Activated CD4-positive, alpha-beta T cell treated with anti-CD3 and anti-CD28 coated beads, Interleukin-2, amount 10 ng/mL, durations not matched to agents 24 days and 14 days (primary cell): ENCODE data around the gene PRKCB. TPM values are rescaled to one million over a fixed set of nuclear protein-coding genes. Genes with fewer than 3 reads are reported as not detected.
"Not testable (repeated sequence)": the region's sequence is repeated elsewhere in the genome, so short reads cannot be mapped to it uniquely, and the experiment has no call there.

Experiments used
- DNase-seq: peaks from one replicate; pipeline ENCODE4 v3.0.0; 2022
- H3K27ac Mint-ChIP-seq: one replicate; pipeline ENCODE4 v1.8.0; 2022; ENCODE audit warnings: mild to moderate bottlenecking, mixed read lengths
- H3K27me3 Mint-ChIP-seq: one replicate; pipeline ENCODE4 v1.8.0; 2022; ENCODE audit warnings: mixed read lengths
- H3K36me3 Mint-ChIP-seq: one replicate; pipeline ENCODE4 v1.8.0; 2022; ENCODE audit warnings: low read depth, mild to moderate bottlenecking, mixed read lengths
- H3K4me1 Mint-ChIP-seq: one replicate; pipeline ENCODE4 v1.8.0; 2021; ENCODE audit warnings: mixed read lengths
- H3K4me3 Mint-ChIP-seq: one replicate; pipeline ENCODE4 v1.8.0; 2022; ENCODE audit warnings: mild to moderate bottlenecking, moderate library complexity, mixed read lengths
- H3K9me3 Mint-ChIP-seq: one replicate; pipeline ENCODE4 v1.8.0; 2021; ENCODE audit warnings: mixed read lengths
- intact Hi-C: fragments of 100-400 bp; cut with micrococcal nuclease; formaldehyde crosslinking; loops from one replicate; pipeline ENCODE4 v1.15.1; 2023
- total RNA-seq: library from RNA; stranded (reverse); gene quantifications from 2 replicates; pipeline ENCODE4 v1.2.3, GENCODE V29; 2022

Gene PRKCB
- total RNA-seq, 1 donor from 2014 or later = 84.2 TPM

DNA sequence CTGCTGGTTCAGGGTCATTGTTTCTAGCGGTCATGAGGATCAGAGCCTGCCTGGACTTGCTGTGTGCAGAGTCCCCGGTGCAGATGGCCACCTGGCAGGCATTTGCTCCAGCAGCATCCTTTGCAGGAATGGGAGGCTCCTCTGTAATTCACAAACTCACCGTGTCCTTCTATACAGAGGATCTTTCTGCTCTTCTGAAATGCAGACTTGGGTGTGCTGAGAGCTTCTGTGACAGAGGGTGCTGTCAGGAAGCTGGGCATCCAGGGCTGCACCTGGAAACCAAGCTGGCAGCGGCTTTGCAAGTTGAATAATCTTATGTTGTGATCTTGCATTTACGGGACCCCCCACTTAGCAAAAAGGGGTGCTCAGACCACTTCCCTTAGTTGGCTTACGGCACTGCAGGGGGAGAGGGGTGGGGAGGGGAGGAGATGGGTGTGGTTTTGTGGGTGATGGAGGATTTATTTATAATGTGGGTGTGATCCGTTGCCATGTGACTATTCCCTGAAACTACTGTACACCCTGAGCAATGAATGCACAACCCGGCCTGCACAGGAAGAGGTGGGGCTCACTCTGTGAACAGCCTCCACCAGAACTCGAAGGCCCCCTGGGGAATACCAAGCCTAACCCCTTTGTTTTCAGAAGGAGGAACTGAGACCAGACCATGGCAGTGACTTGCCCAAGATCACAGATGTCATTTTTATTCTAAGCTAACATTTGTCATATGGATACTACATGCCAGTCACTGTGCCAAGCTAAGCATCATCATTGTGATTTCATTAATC lies 178.3 kb downstream of the PRKCB start:
- Mint-ChIP-seq H3K27me3 (no peaks in the 10 kb centered on the region), H3K4me3 (peak overlapping the region; percentile 70), H3K4me1 (peaks cover 47% of the 10 kb centered on the region), H3K9me3 (no peaks in the 10 kb centered on the region), H3K27ac (peak overlapping the region; percentile 84), H3K36me3 (peaks cover 2% of the 10 kb centered on the region)
- DNase-seq = peak; percentile 88
- intact Hi-C loops = loop anchor here (5.0 kb wide), 1 partner anchor 147 kb away; no protein-coding TSS in a partner anchor

DNA sequence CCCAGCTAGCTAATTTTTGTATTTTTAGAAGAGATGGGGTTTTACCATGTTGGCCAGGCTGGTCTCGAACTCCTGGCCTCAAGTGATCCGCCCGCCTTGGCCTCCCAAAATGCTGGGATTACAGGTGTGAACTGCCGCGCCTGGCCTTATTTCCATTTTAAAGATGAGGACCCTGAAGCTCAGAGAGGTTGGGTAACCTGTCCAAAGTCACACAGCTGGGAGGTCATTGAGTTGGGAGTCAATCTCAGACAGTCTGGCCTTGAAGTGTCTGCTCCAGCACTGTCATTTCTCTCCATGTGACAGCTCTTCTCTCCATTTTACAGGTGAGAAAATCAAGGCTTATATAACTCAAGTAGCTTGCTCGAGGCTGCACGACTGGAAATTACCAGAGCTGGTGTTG lies 179.2 kb downstream of the PRKCB start:
- not testable (repeated sequence) for H3K4me3 Mint-ChIP-seq, H3K36me3 Mint-ChIP-seq, H3K27me3 Mint-ChIP-seq, H3K9me3 Mint-ChIP-seq, DNase-seq
- intact Hi-C loops = loop anchor here (5.0 kb wide), 1 partner anchor 148 kb away; no protein-coding TSS in a partner anchor
- Mint-ChIP-seq H3K27ac (peak overlapping the region; percentile 49), H3K4me1 (peaks cover 47% of the 10 kb centered on the region)

DNA sequence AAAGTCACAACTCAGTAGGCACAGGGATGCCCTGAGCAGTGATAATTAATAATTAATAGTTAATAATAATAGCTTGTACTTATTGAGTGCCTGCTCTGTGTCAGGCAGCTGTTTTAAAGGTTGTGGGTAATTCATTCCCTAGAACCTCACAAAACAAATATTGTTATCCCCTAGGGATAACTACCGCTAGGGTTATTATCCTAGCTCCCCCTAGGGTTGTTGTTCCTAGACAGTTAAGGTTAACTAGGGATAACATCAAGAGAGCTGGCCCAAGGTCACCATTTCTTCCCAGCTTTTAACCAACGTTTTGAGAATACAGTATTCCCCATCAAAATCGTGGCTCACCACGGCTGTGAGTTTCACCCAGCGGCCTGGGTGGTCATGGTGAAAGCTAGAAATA lies 180.1 kb downstream of the PRKCB start:
- intact Hi-C loops = no loop called here
- Mint-ChIP-seq H3K27me3 (no peaks in the 10 kb centered on the region), H3K9me3 (no peaks in the 10 kb centered on the region), H3K27ac (no peak overlapping the region), H3K4me3 (no peak overlapping the region), H3K36me3 (peaks cover 2% of the 10 kb centered on the region), H3K4me1 (peaks cover 43% of the 10 kb centered on the region)
- DNase-seq = no peak

- Mint-ChIP-seq H3K4me3 (no peak overlapping the region), H3K36me3 (peaks cover 5% of the 10 kb centered on the region), H3K27me3 (no peaks in the 10 kb centered on the region), H3K4me1 (peaks cover 28% of the 10 kb centered on the region), H3K27ac (no peak overlapping the region), H3K9me3 (no peaks in the 10 kb centered on the region)
- no peak for DNase-seq
- intact Hi-C loops = no loop called here
These were observed 182.7 kb downstream of the PRKCB start for GRCh38 chr16:24018485-24018884.

DNA sequence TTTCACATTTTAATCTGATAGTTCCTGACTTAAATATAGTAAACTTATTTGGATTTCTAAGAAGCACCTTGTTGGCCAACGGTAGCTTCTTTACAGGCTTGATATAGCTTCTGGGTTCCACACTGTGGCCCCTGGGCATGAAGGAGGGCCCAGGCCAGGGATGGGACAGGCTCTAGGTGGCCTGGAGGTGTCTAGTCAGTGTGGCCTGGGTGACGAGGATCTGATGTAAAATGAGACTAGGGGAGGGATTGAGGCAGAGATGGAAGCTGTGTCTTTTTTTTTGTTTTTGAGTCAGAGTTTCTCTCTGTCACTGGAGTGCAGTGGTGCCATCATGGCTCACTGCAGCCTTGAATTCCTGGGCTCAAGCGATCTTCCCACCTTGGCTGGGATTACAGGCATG lies 187.0 kb downstream of the PRKCB start:
- Mint-ChIP-seq H3K9me3 (no peaks in the 10 kb centered on the region), H3K4me1 (peaks cover 4% of the 10 kb centered on the region), H3K27me3 (no peaks in the 10 kb centered on the region), H3K36me3 (peaks cover 3% of the 10 kb centered on the region), H3K4me3 (no peak overlapping the region), H3K27ac (no peak overlapping the region)
- intact Hi-C loops = no loop called here
- no peak for DNase-seq

- H3K9me3 Mint-ChIP-seq = no peaks in the 10 kb centered on the region
- H3K27me3 Mint-ChIP-seq = no peaks in the 10 kb centered on the region
- no peak for DNase-seq
- H3K36me3 Mint-ChIP-seq = peaks cover 4% of the 10 kb centered on the region
- no peak overlapping the region for H3K27ac Mint-ChIP-seq
- peaks cover 4% of the 10 kb centered on the region for H3K4me1 Mint-ChIP-seq
- H3K4me3 Mint-ChIP-seq = no peak overlapping the region
- intact Hi-C loops = no loop called here
These were observed 187.8 kb downstream of the PRKCB start for GRCh38 chr16:24023621-24024020.

GRCh38 chr16:24024971-24025370 lies 189.2 kb downstream of the PRKCB start:
- no peak overlapping the region for H3K4me3 Mint-ChIP-seq
- no peaks in the 10 kb centered on the region for H3K9me3 Mint-ChIP-seq
- peaks cover 4% of the 10 kb centered on the region for H3K36me3 Mint-ChIP-seq
- no peak overlapping the region for H3K27ac Mint-ChIP-seq
- peaks cover 4% of the 10 kb centered on the region for H3K4me1 Mint-ChIP-seq
- H3K27me3 Mint-ChIP-seq = no peaks in the 10 kb centered on the region
- intact Hi-C loops = no loop called here
- no peak for DNase-seq

GRCh38 chr16:24027466-24027865 lies 191.7 kb downstream of the PRKCB start:
- DNase-seq = no peak
- Mint-ChIP-seq H3K27ac (no peak overlapping the region), H3K36me3 (peaks cover 13% of the 10 kb centered on the region), H3K4me1 (peaks cover 5% of the 10 kb centered on the region), H3K4me3 (no peak overlapping the region), H3K9me3 (no peaks in the 10 kb centered on the region), H3K27me3 (no peaks in the 10 kb centered on the region)
- intact Hi-C loops = no loop called here

- intact Hi-C loops, H3K27ac Mint-ChIP-seq, H3K4me3 Mint-ChIP-seq, H3K9me3 Mint-ChIP-seq, DNase-seq, H3K27me3 Mint-ChIP-seq: not testable (repeated sequence)
- H3K4me1 Mint-ChIP-seq = peaks cover 23% of the 10 kb centered on the region
- H3K36me3 Mint-ChIP-seq = peaks cover 30% of the 10 kb centered on the region
These were observed 194.1 kb downstream of the PRKCB start for GRCh38 chr16:24029841-24030240.

GRCh38 chr16:24035127-24035842 lies 199.5 kb downstream of the PRKCB start:
- Mint-ChIP-seq H3K27ac (peak overlapping the region; percentile 30), H3K36me3 (peaks cover 31% of the 10 kb centered on the region), H3K4me3 (peak overlapping the region; percentile 31), H3K4me1 (peaks cover 32% of the 10 kb centered on the region), H3K27me3 (no peaks in the 10 kb centered on the region), H3K9me3 (no peaks in the 10 kb centered on the region)
- intact Hi-C loops = loop anchor here (5.0 kb wide), 1 partner anchor 298 kb away; no protein-coding TSS in a partner anchor
- peak; percentile 75 for DNase-seq

- peaks cover 31% of the 10 kb centered on the region for H3K36me3 Mint-ChIP-seq
- DNase-seq = no peak
- H3K4me3 Mint-ChIP-seq = no peak overlapping the region
- no peaks in the 10 kb centered on the region for H3K9me3 Mint-ChIP-seq
- peaks cover 29% of the 10 kb centered on the region for H3K4me1 Mint-ChIP-seq
- H3K27me3 Mint-ChIP-seq = no peaks in the 10 kb centered on the region
- intact Hi-C loops = loop anchor here (1.0 to 5.0 kb wide), 2 partner anchors 235 to 299 kb away; no protein-coding TSS in a partner anchor
- H3K27ac Mint-ChIP-seq = no peak overlapping the region
These were observed 200.3 kb downstream of the PRKCB start for GRCh38 chr16:24036038-24036543.

DNA sequence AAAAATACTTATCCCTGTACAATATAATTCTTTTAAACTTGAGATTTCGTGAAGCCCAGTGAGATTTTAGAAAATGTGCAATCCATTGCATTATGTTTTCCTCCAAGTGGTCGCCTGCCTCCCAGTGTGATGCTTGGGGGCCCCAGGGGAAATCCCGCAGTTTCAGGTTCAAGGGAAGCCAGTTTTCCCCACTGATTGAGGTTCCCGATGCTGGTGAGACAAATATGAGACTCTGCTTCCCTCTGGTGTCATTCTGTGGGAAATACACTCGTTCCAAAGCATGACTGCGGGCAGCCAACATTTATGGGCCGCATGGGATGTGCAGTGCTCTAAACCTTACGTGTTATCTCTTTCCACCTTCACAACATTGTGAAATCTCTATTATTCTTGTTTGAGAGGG lies 200.8 kb downstream of the PRKCB start:
- Mint-ChIP-seq H3K9me3 (no peaks in the 10 kb centered on the region), H3K4me1 (peaks cover 29% of the 10 kb centered on the region), H3K36me3 (peaks cover 30% of the 10 kb centered on the region), H3K27ac (no peak overlapping the region), H3K4me3 (peak overlapping the region; percentile 31), H3K27me3 (no peaks in the 10 kb centered on the region)
- DNase-seq = peak; percentile 81
- intact Hi-C loops = loop anchor here (1.0 to 5.0 kb wide), 2 partner anchors 235 to 299 kb away; no protein-coding TSS in a partner anchor

DNA sequence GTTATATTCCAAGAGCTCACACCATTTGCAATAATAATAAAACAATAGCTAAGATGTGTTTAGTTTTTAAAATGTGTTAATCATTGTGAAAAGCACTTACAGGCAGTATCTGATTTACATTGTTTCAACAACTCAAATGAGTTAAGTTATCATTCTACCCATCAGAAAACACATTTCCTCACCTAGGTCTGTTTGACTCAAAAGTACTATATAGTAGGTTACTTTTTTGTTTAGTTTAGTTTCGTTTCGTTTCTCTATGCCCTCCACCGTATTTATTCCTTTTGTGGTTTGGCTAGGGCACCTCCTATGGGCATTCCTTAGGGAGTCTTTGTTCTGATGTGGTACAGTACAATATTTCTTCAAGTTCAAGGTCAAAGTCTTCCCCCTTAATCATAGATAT lies 201.6 kb downstream of the PRKCB start:
- Mint-ChIP-seq H3K36me3 (peaks cover 23% of the 10 kb centered on the region), H3K27ac (no peak overlapping the region), H3K4me1 (peaks cover 32% of the 10 kb centered on the region), H3K4me3 (no peak overlapping the region), H3K9me3 (no peaks in the 10 kb centered on the region), H3K27me3 (no peaks in the 10 kb centered on the region)
- DNase-seq = no peak
- intact Hi-C loops = loop anchor here (5.0 kb wide), 1 partner anchor 300 kb away; no protein-coding TSS in a partner anchor
